HS-27A (cell line): ENCODE results near the gene USP15.
"Not testable (repeated sequence)": the region's sequence is repeated elsewhere in the genome, so short reads cannot be mapped to it uniquely, and the experiment has no call there.

Experiments
- DNase-seq: peaks from one replicate; pipeline ENCODE4 v3.0.0-alpha.2; 2012; ENCODE audit warnings: low read depth, missing footprints

Gene USP15

DNA sequence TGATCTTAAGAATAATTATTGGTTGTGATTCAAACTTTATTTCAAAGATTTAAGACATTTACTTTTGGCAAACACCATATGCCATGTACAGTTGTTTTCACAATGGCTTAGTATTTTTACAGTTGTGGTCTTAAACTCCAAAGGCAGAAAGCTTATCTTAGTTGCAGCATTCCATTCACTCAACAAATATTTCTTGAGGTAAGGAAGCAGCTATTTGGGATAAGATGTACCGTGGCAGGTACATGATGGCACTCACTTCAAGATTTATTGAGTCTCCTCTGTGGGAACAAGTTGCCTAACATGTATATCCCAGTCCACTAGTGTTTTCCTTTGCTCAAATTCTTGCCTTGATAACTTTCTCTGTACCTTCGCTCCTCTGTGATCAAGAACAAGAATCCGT is 198.4 kb downstream of the USP15 start:
- DNase-seq, result no peak

DNA sequence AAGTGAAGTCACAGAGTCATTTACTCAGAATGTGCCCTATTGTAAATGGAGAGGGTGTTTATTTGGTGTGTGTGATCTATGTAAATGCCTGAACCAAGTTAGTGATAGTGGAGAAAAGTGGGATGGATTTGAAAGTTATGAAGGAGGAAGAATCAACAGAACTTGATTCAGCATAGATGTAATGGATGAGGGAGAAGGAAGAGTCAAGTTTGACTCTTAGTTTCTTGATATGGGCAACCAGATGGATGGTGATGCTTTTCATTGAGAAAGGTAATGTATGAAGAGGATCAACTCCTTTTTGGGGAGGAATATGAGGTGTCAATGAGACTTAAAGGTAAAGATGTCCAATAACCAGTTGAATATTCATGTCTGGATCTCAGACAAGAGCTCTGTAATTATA is 199.8 kb downstream of the USP15 start:
- DNase-seq, result no peak

DNA sequence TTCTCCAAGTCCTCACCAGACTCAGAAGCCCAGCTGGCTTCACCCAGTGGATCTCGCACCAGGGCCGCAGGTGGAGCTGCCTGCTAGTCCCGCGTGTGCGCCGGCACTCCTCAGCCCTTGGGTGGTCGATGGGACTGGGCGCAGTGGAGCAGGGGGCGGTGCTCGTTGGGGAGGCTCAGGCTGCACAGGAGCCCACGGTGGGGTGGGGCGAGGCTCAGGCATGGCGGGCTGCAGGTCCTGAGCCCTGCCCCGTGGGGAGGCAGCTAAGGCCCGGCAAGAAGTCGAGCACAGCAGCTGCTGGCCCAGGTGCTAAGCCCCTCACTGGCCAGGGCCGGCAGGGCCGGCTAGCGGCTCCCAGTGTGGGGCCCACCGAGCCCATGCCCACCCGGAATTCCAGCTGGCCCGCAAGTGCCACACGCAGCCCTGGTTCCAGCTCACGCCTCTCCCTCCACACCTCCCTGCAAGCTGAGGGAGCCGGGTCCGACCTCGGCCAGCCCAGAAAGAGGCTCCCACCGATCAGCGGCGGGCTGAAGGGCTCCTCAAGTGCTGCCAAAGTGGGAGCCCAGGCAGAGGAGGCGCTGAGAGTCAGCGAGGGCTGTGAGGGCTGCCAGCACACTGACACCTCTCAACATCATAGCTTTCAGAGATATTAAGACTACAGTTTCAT is 201.1 kb downstream of the USP15 start:
- not testable (repeated sequence) for DNase-seq

DNA sequence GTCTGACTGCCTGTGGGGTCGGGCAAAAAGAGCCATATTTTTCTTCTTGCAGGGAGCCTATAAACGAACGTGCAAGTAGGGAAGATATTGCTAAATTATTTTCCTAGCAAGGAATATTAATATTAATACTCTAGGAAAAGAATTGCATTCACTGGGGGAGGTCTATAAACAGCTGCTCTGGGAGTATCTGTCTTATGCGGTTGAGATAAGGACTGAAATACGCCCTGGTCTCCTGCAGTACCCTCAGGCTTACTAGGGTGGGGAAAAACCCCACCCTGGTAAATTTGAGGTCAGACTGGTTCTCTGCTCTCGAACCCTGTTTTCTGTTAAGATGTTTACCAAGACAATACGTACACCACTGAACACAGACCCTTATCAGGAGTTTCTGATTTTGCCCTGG is 203.0 kb downstream of the USP15 start:
- DNase-seq, result not testable (repeated sequence)
